Bronchial epithelial cell (primary cell): Measurements from ENCODE around the gene CPD. TPM values are rescaled to one million over a fixed set of nuclear protein-coding genes. Genes with fewer than 3 reads are reported as not detected.
A peak's percentile ranks its signal among the peaks of the same experiment; 100 is the strongest.

Experiments
- DNase-seq: peaks from one replicate; pipeline ENCODE4 v3.0.0-alpha.2; 2010; ENCODE audit warnings: low read depth
- FAIRE-seq: peaks from 2 replicates; lab custom pipeline; 2011; peaks lifted over from hg19 to GRCh38; lab: Jason Lieb, UNC
- H3K27me3 ChIP-seq: 2 replicates; pipeline ENCODE4 v1.5.1; 2011; ENCODE audit warnings: low read length; ENCODE audit not compliant: control insufficient read depth, insufficient read depth
- H3K36me3 ChIP-seq: 2 replicates; pipeline ENCODE4 v1.5.1; 2011; ENCODE audit warnings: low read length; ENCODE audit not compliant: control insufficient read depth, insufficient read depth
- H3K4me3 ChIP-seq: 2 replicates; pipeline ENCODE4 v1.5.1; 2011; ENCODE audit warnings: mild to moderate bottlenecking, low read depth, low read length, control low read depth
- CTCF ChIP-seq: IDR thresholded peaks from 2 replicates; pipeline ENCODE4 v1.5.1; 2011; ENCODE audit warnings: mild to moderate bottlenecking, moderate library complexity, low read length, control low read depth, inconsistent platforms; ENCODE audit not compliant: insufficient read depth, severe bottlenecking
- total RNA-seq: library from RNA; depleted of rRNA; stranded (reverse); fragments of >200 nt; gene quantifications from 2 replicates; pipeline ENCODE4 v1.2.1, GENCODE V29; 2014

CPD gene
- total RNA-seq, result 164 and 284 TPM in 2 replicates

DNA sequence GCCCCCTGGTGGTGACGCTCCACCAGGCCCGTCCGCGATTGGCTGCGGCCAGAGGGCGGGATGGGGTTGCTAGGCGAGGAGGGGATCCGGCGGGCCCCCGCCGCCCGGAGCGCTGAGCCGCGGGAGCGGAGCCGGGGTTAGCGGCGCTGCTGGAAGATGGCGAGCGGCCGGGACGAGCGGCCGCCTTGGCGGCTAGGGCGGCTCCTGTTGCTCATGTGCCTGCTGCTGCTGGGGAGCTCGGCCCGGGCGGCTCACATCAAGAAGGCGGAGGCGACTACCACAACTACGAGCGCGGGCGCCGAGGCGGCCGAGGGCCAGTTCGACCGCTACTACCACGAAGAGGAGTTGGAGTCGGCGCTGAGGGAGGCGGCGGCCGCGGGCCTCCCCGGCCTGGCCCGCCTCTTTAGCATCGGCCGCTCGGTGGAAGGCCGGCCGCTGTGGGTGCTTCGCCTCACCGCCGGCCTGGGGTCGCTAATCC lies at the start of gene CPD:
TSS of gene CPD (plus strand) at position 103 of the 478 bp plus-strand sequence. CDS start at position 157, 54 bp downstream.
- H3K27me3 ChIP-seq, result no peaks in the 10 kb centered on the region
- no peaks in the 10 kb centered on the region for H3K36me3 ChIP-seq
- peak within 1 kb of the TSS; percentile 66 for H3K4me3 ChIP-seq
- no peak for TF ChIP-seq CTCF
- peak; percentile 79 for DNase-seq
- FAIRE-seq, result no peak

GRCh38 chr17:30332057-30332542 lies 46.6 kb upstream of the CPD start:
- no peaks in the 10 kb centered on the region for H3K27me3 ChIP-seq
- no peaks in the 10 kb centered on the region for H3K36me3 ChIP-seq
- FAIRE-seq, result no peak
- H3K4me3 ChIP-seq, result no peak overlapping the region
- no peak for TF ChIP-seq CTCF
- peak; percentile 88 for DNase-seq

- H3K36me3 ChIP-seq, result no peaks in the 10 kb centered on the region
- H3K27me3 ChIP-seq, result no peaks in the 10 kb centered on the region
- DNase-seq (peak; percentile 78), FAIRE-seq (no peak)
- TF ChIP-seq CTCF, result no peak
- no peak within 1 kb of the TSS for H3K4me3 ChIP-seq
These were observed 45.0 kb upstream of the CPD start, which contains the start of gene TMIGD1 for GRCh38 chr17:30333503-30334360. Gene TMIGD1, minus strand, starts transcription at chr17:30334057. Its CDS starts 1,924 bp downstream, at chr17:30332133.

DNA sequence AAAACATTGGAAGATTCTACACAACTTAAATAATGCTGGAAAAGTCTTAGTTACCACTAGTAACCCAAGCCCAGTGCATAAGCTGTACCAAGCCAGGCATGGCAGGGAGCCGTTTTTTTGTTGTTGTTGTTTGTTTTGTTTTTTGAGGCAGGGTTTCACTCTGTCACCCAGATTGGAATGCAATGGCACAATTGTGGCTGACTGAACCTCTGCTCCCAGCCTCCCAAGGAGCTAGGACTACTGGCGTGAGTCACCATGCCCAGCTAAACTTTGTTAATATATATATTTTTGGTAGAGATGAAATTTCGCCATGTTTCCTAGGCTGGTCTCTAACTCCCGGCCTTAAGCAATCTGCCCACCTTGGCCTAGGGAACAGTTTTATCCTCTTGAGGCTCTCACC lies 44.3 kb upstream of the CPD start:
- TF ChIP-seq CTCF, result no peak
- Histone ChIP-seq H3K27me3 (no peaks in the 10 kb centered on the region), H3K4me3 (no peak overlapping the region), H3K36me3 (no peaks in the 10 kb centered on the region)
- FAIRE-seq (no peak), DNase-seq (no peak)

- H3K4me3 ChIP-seq, result no peak overlapping the region
- TF ChIP-seq CTCF, result peak; percentile 63
- FAIRE-seq, result no peak
- H3K36me3 ChIP-seq, result no peaks in the 10 kb centered on the region
- peak; percentile 68 for DNase-seq
- no peaks in the 10 kb centered on the region for H3K27me3 ChIP-seq
These were observed 42.2 kb upstream of the CPD start for GRCh38 chr17:30336369-30337171.
